ENCODE results near the gene FBXL17. TPM values are rescaled to one million over a fixed set of nuclear protein-coding genes. Genes with fewer than 3 reads are reported as not detected.

FBXL17 gene
- total and polyA plus RNA-seq, 9 of the 15 experiments (the other 6 are each of a cell fraction or from before 2014, with no cell fraction given): 0.32 to 5.4 (median 1.8) TPM

DNA sequence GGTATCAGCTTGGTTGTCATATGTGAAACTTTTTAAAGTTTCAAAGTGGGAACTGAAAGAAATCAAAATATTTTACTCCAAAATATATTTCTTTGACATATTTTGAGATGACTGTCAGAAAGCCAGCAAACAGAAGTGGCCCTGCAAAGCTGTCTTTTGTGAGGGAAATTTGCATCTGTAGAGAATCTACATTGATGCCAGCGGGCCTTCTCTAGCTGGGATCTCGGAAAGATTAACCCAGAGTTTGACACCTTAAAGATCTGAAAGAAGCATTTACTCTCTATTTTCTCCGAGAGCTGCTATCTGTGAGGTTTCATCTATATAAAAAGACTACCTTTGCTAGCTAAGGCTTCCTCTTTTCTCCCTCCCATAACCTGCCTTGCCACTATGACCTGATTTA lies 303.6 kb downstream of the FBXL17 start:
- no peaks in the 10 kb centered on the region; the same call in 1 of the 2 replicates for H3K9me3 ChIP-seq (replicated peaks; ENCODE audit: control insufficient read depth, insufficient read depth, low read depth, low read length)
- H3K36me3 ChIP-seq (ENCODE audit: control insufficient read depth, insufficient read depth, low read length): no peaks in the 10 kb centered on the region
- H3K4me2 ChIP-seq (ENCODE audit: insufficient read depth, low read length): no peak overlapping the region
- CTCF ChIA-PET (ENCODE audit: low intra/inter-chr PET ratio): no interaction called here
- no peak for FAIRE-seq
- no peak overlapping the region for H3K9ac ChIP-seq (ENCODE audit: insufficient read depth in 1 of 2, low read depth in 2 of 2, low read length in 2 of 2)
- no peak for DNase-seq (ENCODE audit: extremely low read depth in 1 of 4, low spot score in 3 of 4)
- POLR2A ChIA-PET: interaction anchor here (0.7 kb wide), 1 partner anchor 37 kb away, joined by 3 read pairs; no protein-coding TSS in a partner anchor
- no peaks in the 10 kb centered on the region for H3K27me3 ChIP-seq (ENCODE audit: control insufficient read depth in 2 of 2, insufficient read depth in 2 of 2, low read length in 2 of 2)
- no peak overlapping the region for H2AFZ ChIP-seq (ENCODE audit: low read depth, low read length)
- in situ Hi-C loops (cut with MboI): no loop called here
- no TSS peak for BruUV-seq (replicated peaks)
- no peaks in the 10 kb centered on the region for H3K4me1 ChIP-seq (replicated peaks in 1 of 2; ENCODE audit: control insufficient read depth in 2 of 2, insufficient read depth in 2 of 2, low read length in 2 of 2)
- H3K79me2 ChIP-seq (ENCODE audit: control insufficient read depth, insufficient read depth, low read length): no peaks in the 10 kb centered on the region
- no peak for ATAC-seq
- no peak overlapping the region for H3K4me3 ChIP-seq
- H4K20me1 ChIP-seq (replicated peaks; ENCODE audit: control insufficient read depth, insufficient read depth, low read length): no peaks in the 10 kb centered on the region
- 0% methylated on average over 3 of the region's 3 CpGs for WGBS (ENCODE audit: insufficient coverage, low coverage, missing lambda C conversion rate)
- no peak overlapping the region for H3K27ac ChIP-seq (ENCODE audit: extremely low read depth, low read depth, low read length)
- intact Hi-C loops (cut with micrococcal nuclease): no loop called here
- no peaks in the 10 kb centered on the region for H3K9me1 ChIP-seq (ENCODE audit: control insufficient read depth, insufficient read depth, low read length)
- no peak for TF ChIP-seq TCF7 (IDR thresholded peaks at IDR 0.05; ENCODE audit: borderline replicate concordance)
- TF ChIP-seq CTCFL (IDR thresholded peaks at IDR 0.05; ENCODE audit: borderline replicate concordance, insufficient read depth, low read depth, low read length, poor library complexity, severe bottlenecking): no peak
- TF ChIP-seq NRF1 (conservative IDR thresholded peaks at IDR 0.05 in 1 of 2, IDR thresholded peaks at IDR 0.05 in 1 of 2): no peak
- TF ChIP-seq HOMEZ (CRISPR knock-in tag; IDR thresholded peaks at IDR 0.05): no peak
- TF ChIP-seq, protein P1, sequence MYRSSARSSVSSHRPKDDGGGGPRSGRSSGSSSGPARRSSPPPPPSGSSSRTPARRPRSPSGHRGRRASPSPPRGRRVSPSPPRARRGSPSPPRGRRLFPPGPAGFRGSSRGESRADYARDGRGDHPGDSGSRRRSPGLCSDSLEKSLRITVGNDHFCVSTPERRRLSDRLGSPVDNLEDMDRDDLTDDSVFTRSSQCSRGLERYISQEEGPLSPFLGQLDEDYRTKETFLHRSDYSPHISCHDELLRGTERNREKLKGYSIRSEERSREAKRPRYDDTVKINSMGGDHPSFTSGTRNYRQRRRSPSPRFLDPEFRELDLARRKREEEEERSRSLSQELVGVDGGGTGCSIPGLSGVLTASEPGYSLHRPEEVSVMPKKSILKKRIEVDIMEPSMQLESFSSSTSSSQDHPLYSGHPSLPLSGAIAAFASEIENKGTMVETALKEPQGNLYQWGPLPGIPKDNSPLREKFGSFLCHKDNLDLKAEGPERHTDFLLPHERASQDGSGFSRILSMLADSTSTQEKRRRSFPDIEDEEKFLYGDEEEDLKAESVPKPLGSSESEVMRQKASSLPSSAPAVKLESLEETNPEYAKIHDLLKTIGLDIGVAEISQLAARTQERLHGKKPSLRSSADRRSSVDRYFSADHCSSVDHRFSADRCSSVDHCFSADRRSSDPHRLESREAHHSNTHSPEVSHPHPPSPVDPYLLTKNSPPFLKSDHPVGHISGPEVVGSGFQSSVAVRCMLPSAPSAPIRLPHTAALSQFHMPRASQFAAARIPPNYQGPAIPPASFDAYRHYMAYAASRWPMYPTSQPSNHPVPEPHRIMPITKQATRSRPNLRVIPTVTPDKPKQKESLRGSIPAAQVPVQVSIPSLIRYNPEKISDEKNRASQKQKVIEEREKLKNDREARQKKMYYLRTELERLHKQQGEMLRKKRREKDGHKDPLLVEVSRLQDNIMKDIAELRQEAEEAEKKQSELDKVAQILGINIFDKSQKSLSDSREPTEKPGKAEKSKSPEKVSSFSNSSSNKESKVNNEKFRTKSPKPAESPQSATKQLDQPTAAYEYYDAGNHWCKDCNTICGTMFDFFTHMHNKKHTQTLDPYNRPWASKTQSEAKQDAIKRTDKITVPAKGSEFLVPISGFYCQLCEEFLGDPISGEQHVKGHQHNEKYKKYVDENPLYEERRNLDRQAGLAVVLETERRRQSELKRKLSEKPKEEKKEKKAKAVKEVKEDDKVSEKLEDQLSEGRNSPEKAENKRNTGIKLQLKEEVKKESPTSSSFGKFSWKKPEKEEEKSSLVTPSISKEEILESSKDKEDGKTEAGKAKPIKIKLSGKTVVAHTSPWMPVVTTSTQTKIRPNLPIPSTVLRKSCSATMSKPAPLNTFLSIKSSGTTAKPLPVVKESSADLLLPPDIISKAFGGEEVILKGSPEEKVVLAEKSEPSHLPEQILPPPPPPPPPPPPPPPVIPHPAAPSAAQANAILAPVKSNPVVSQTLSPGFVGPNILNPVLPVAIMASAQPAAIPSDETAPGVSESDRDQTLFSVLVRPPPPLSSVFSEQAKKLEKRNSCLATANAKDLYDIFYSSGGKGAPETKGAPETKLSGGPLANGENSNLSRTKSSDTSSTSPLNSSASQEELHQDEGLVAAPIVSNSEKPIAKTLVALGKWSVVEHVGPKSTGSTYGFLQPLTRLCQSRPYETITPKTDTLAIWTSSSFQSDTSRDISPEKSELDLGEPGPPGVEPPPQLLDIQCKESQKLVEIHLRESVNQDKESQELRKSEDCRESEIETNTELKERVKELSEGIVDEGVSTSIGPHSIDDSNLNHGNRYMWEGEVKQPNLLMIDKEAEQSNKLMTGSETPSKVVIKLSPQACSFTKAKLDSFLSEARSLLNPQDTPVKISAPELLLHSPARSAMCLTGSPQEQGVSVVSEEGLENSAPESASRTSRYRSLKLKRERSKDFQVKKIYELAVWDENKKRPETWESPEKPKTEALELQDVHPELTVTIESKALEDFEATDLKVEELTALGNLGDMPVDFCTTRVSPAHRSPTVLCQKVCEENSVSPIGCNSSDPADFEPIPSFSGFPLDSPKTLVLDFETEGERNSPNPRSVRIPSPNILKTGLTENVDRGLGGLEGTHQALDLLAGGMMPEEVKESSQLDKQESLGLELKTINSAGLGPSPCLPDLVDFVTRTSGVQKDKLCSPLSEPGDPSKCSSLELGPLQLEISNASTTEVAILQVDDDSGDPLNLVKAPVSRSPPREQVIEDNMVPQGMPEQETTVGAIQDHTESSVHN (IDR thresholded peaks at IDR 0.05; ENCODE audit: borderline replicate concordance in 1 of 2, low read depth in 1 of 2): no peak
- TF ChIP-seq ESRRA (IDR thresholded peaks at IDR 0.05; ENCODE audit: borderline replicate concordance, low read depth): no peak
- TF ChIP-seq ILF3 (IDR thresholded peaks at IDR 0.05; ENCODE audit: borderline replicate concordance): no peak
- TF ChIP-seq SIN3B (IDR thresholded peaks at IDR 0.05; ENCODE audit: low read depth): no peak

All from K562 (cell line).